Measurements from ENCODE around the gene THSD7A. TPM values are rescaled to one million over a fixed set of nuclear protein-coding genes. Genes with fewer than 3 reads are reported as not detected.

THSD7A gene
- total and polyA plus RNA-seq, 9 of the 15 experiments (the other 6 are each of a cell fraction or from before 2014, with no cell fraction given) = 0.01 to 0.02 TPM; not detected in 7

DNA sequence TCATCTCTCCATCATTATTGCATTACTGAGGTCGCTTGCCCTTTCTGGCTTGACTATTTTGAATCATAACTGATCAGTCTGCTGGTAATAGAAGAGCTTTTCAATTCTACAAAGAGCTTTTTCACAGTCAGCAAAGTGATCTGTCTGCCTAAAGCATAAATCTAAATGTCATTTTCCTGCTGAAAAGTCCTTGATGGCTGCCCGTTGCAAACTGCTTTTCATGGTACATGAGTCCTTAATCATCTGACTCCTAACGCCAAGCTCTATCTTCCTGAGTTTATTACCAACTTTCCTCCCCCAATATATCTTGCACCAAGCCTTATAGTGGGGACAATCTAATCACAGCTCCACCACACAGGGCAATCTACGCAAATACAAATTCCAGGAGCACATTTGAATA, 39.8 kb downstream of the THSD7A start:
- intact Hi-C loops (cut with micrococcal nuclease) = no loop called here
- BruUV-seq (replicated peaks) = no TSS peak
- Histone ChIP-seq H3K4me1 (replicated peaks in 1 of 2; ENCODE audit: control insufficient read depth in 2 of 2, insufficient read depth in 2 of 2, low read length in 2 of 2) (no peaks in the 10 kb centered on the region), H3K4me3 (no peak overlapping the region), H3K27me3 (ENCODE audit: control insufficient read depth in 2 of 2, insufficient read depth in 2 of 2, low read length in 2 of 2) (no peaks in the 10 kb centered on the region), H3K36me3 (ENCODE audit: control insufficient read depth, insufficient read depth, low read length) (no peaks in the 10 kb centered on the region), H2AFZ (ENCODE audit: low read depth, low read length) (no peak overlapping the region), H3K9ac (ENCODE audit: insufficient read depth in 1 of 2, low read depth in 2 of 2, low read length in 2 of 2) (no peak overlapping the region), H4K20me1 (replicated peaks; ENCODE audit: control insufficient read depth, insufficient read depth, low read length) (no peaks in the 10 kb centered on the region), H3K9me3 (replicated peaks; ENCODE audit: control insufficient read depth, insufficient read depth, low read depth, low read length) (0 out of 2 replicates have a peak, but pooled peaks cover 1% of the 10 kb centered on the region), H3K27ac (ENCODE audit: extremely low read depth, low read depth, low read length) (no peak overlapping the region), H3K79me2 (ENCODE audit: control insufficient read depth, insufficient read depth, low read length) (no peaks in the 10 kb centered on the region), H3K9me1 (ENCODE audit: control insufficient read depth, insufficient read depth, low read length) (no peaks in the 10 kb centered on the region), H3K4me2 (ENCODE audit: insufficient read depth, low read length) (no peak overlapping the region)
- in situ Hi-C loops (cut with MboI) = no loop called here
- TF ChIP-seq OTX1 (CRISPR knock-in tag; IDR thresholded peaks at IDR 0.05) = no peak
- TF ChIP-seq, protein P1, sequence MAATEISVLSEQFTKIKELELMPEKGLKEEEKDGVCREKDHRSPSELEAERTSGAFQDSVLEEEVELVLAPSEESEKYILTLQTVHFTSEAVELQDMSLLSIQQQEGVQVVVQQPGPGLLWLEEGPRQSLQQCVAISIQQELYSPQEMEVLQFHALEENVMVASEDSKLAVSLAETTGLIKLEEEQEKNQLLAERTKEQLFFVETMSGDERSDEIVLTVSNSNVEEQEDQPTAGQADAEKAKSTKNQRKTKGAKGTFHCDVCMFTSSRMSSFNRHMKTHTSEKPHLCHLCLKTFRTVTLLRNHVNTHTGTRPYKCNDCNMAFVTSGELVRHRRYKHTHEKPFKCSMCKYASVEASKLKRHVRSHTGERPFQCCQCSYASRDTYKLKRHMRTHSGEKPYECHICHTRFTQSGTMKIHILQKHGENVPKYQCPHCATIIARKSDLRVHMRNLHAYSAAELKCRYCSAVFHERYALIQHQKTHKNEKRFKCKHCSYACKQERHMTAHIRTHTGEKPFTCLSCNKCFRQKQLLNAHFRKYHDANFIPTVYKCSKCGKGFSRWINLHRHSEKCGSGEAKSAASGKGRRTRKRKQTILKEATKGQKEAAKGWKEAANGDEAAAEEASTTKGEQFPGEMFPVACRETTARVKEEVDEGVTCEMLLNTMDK (IDR thresholded peaks at IDR 0.05; ENCODE audit: borderline replicate concordance, insufficient read depth, low read depth, low read length, poor library complexity, severe bottlenecking) = no peak
- no peak for FAIRE-seq
- CTCF ChIA-PET (ENCODE audit: low intra/inter-chr PET ratio) = no interaction called here
- POLR2A ChIA-PET = no interaction called here
- WGBS (ENCODE audit: insufficient coverage, low coverage, missing lambda C conversion rate) = 0% methylated on average over 4 of the region's 4 CpGs
- DNase-seq (ENCODE audit: extremely low read depth in 1 of 4, low spot score in 3 of 4) = no peak
- no peak for ATAC-seq

DNA sequence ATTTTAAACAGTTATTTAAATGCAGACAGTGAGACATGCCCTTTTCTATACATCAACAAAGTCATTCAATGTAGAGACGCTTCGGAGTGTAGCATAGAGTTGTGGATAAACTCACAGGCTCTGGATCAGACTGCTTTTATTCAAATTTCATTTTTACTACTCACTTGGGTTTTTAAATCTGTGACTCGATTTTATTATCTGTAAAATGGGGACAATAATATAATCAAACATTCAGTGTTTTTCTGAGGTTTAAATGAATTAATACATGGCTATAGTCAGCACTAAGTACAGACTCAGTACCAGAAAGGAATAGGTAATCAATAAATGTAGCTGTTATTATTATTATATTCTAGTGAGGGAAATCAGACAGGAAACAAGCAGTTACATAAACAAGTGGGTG, 43.4 kb downstream of the THSD7A start:
- Histone ChIP-seq H3K9ac (ENCODE audit: insufficient read depth in 1 of 2, low read depth in 2 of 2, low read length in 2 of 2) (no peak overlapping the region), H3K79me2 (ENCODE audit: control insufficient read depth, insufficient read depth, low read length) (no peaks in the 10 kb centered on the region), H3K4me2 (ENCODE audit: insufficient read depth, low read length) (no peak overlapping the region), H3K27ac (ENCODE audit: extremely low read depth, low read depth, low read length) (no peak overlapping the region), H2AFZ (ENCODE audit: low read depth, low read length) (no peak overlapping the region), H3K4me1 (replicated peaks in 1 of 2; ENCODE audit: control insufficient read depth in 2 of 2, insufficient read depth in 2 of 2, low read length in 2 of 2) (no peaks in the 10 kb centered on the region), H3K9me1 (ENCODE audit: control insufficient read depth, insufficient read depth, low read length) (no peaks in the 10 kb centered on the region), H3K4me3 (no peak overlapping the region), H4K20me1 (replicated peaks; ENCODE audit: control insufficient read depth, insufficient read depth, low read length) (no peaks in the 10 kb centered on the region), H3K27me3 (ENCODE audit: control insufficient read depth in 2 of 2, insufficient read depth in 2 of 2, low read length in 2 of 2) (no peaks in the 10 kb centered on the region), H3K9me3 (replicated peaks; ENCODE audit: control insufficient read depth, insufficient read depth, low read depth, low read length) (peaks cover 1% of the 10 kb centered on the region; the same call in 1 of the 2 replicates), H3K36me3 (ENCODE audit: control insufficient read depth, insufficient read depth, low read length) (no peaks in the 10 kb centered on the region)
- in situ Hi-C loops (cut with MboI) = no loop called here
- no TSS peak for BruUV-seq (replicated peaks)
- FAIRE-seq = no peak
- WGBS (ENCODE audit: insufficient coverage, low coverage, missing lambda C conversion rate) = 0% methylated on average over 3 of the region's 3 CpGs
- no peak for DNase-seq (ENCODE audit: extremely low read depth in 1 of 4, low spot score in 3 of 4)
- ATAC-seq = no peak
- intact Hi-C loops (cut with micrococcal nuclease) = no loop called here
- CTCF ChIA-PET (ENCODE audit: low intra/inter-chr PET ratio) = no interaction called here
- POLR2A ChIA-PET = no interaction called here
- TF ChIP-seq MTA1 (IDR thresholded peaks at IDR 0.05; ENCODE audit: borderline replicate concordance) = no peak
- no peak for TF ChIP-seq XRCC3 (IDR thresholded peaks at IDR 0.05)
- no peak for TF ChIP-seq NBN (IDR thresholded peaks at IDR 0.05; ENCODE audit: low read depth)
- TF ChIP-seq STAG1 (CRISPR knock-in tag; IDR thresholded peaks at IDR 0.05; ENCODE audit: borderline replicate concordance) = no peak
- TF ChIP-seq SMARCA5 (IDR thresholded peaks at IDR 0.05) = no peak
- TF ChIP-seq, protein P2, sequence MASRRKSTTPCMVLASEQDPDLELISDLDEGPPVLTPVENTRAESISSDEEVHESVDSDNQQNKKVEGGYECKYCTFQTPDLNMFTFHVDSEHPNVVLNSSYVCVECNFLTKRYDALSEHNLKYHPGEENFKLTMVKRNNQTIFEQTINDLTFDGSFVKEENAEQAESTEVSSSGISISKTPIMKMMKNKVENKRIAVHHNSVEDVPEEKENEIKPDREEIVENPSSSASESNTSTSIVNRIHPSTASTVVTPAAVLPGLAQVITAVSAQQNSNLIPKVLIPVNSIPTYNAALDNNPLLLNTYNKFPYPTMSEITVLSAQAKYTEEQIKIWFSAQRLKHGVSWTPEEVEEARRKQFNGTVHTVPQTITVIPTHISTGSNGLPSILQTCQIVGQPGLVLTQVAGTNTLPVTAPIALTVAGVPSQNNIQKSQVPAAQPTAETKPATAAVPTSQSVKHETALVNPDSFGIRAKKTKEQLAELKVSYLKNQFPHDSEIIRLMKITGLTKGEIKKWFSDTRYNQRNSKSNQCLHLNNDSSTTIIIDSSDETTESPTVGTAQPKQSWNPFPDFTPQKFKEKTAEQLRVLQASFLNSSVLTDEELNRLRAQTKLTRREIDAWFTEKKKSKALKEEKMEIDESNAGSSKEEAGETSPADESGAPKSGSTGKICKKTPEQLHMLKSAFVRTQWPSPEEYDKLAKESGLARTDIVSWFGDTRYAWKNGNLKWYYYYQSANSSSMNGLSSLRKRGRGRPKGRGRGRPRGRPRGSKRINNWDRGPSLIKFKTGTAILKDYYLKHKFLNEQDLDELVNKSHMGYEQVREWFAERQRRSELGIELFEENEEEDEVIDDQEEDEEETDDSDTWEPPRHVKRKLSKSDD (conservative IDR thresholded peaks at IDR 0.05; ENCODE audit: low read length) = no peak
- TF ChIP-seq YBX1 (IDR thresholded peaks at IDR 0.05) = no peak
- no peak for TF ChIP-seq NELFE (IDR thresholded peaks at IDR 0.05; ENCODE audit: insufficient read depth, insufficient read length)
- no peak for TF ChIP-seq POLR3A (IDR thresholded peaks at IDR 0.05; ENCODE audit: borderline replicate concordance, extremely low read depth, insufficient read depth, insufficient read length)
- no peak for TF ChIP-seq ZFP30 (CRISPR knock-in tag; IDR thresholded peaks at IDR 0.05; ENCODE audit: borderline replicate concordance)
